Measurements from ENCODE around the gene ZNF575. TPM values are rescaled to one million over a fixed set of nuclear protein-coding genes. Genes with fewer than 3 reads are reported as not detected.

ZNF575 gene
- total RNA-seq, 1 donor from 2014 or later = 0.74 TPM

DNA sequence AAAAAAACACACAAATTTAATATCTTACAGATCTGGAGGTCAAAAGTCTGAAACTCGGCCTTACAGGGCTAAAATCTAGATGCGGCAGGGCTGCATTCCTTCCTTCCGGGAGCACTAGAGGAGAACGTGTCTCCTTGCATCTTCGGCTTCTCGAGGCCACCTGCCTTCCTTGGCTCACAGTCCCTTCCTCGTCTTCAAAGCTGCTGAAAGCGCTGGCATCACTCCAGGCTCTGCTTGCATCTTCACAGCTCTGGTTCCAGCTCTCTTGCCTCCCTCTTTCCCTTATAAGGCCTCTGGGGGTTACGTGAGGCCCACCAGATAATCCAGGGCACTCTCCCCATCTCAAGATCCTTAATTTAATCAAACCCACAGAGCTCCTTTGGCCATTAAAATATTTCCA is 31.8 kb downstream of the ZNF575 start:
- H3K36me3 Mint-ChIP-seq (ENCODE audit: insufficient read depth) = peaks cover 19% of the 10 kb centered on the region
- no peak overlapping the region for H3K27ac Mint-ChIP-seq
- no peaks in the 10 kb centered on the region for H3K27me3 Mint-ChIP-seq
- TF ChIP-seq, protein P1, sequence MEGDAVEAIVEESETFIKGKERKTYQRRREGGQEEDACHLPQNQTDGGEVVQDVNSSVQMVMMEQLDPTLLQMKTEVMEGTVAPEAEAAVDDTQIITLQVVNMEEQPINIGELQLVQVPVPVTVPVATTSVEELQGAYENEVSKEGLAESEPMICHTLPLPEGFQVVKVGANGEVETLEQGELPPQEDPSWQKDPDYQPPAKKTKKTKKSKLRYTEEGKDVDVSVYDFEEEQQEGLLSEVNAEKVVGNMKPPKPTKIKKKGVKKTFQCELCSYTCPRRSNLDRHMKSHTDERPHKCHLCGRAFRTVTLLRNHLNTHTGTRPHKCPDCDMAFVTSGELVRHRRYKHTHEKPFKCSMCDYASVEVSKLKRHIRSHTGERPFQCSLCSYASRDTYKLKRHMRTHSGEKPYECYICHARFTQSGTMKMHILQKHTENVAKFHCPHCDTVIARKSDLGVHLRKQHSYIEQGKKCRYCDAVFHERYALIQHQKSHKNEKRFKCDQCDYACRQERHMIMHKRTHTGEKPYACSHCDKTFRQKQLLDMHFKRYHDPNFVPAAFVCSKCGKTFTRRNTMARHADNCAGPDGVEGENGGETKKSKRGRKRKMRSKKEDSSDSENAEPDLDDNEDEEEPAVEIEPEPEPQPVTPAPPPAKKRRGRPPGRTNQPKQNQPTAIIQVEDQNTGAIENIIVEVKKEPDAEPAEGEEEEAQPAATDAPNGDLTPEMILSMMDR (IDR thresholded peaks at IDR 0.05; ENCODE audit: unreplicated experiment) = no peak
- H3K4me3 Mint-ChIP-seq (ENCODE audit: low read depth) = no peak overlapping the region
- DNase-seq (ENCODE audit: low spot score, unreplicated experiment) = no peak
- no peaks in the 10 kb centered on the region for H3K4me1 Mint-ChIP-seq (ENCODE audit: low read depth)
- H3K9me3 Mint-ChIP-seq (ENCODE audit: low read depth) = no peaks in the 10 kb centered on the region

DNA sequence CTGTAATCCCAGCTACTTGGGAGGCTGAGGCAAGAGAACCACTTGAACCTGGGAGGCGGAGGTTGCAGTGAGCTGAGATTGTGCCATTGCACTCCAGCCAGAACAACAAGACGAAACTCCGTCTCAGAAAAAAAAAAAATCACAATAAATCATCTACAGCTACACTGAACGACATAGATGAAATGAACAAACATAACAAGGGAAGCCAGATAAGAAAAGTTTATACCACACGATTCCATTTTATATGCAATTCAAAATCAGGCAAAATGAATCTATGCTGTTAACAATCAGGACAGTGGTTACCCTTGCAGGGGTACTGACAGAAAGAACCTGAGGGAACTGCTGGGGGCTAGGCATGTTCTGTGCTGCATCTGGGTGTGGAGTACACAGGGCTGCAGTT is 36.7 kb downstream of the ZNF575 start:
- Mint-ChIP-seq H3K27ac (no peak overlapping the region), H3K9me3 (ENCODE audit: low read depth) (no peaks in the 10 kb centered on the region), H3K4me1 (ENCODE audit: low read depth) (peaks cover 10% of the 10 kb centered on the region), H3K36me3 (ENCODE audit: insufficient read depth) (peaks cover 8% of the 10 kb centered on the region), H3K4me3 (ENCODE audit: low read depth) (no peak overlapping the region), H3K27me3 (no peaks in the 10 kb centered on the region)
- TF ChIP-seq, protein P1 (IDR thresholded peaks at IDR 0.05; ENCODE audit: unreplicated experiment) = no peak
- DNase-seq (ENCODE audit: low spot score, unreplicated experiment) = no peak

DNA sequence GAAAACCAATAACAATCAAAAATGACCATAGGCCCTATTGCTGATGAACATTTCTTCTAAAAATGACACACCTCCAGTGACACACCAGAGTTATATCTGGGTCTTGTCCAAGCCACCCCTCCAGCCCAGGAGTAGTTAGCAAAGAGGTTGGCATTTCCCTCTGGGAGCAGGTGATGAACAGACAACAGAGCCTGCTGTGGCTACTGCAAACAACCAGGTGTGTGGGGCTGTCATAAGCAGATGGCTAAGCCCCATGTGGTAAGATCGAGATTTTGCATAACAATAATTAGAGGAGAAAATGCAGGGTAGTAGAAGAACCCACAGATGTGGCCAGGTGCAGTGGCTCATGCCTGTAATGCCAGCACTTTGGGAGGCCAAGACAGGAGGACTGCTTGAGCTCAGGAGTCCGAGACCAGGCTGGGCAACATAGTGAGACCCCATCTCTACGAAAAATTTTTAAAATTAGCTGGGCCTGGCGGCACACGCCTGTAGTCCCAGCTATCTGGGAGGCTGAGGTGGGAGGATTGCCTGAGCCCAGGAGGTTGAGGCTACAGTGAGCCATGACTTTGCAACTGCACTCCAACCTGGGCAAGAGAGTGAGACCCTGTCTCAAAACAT is 37.3 kb downstream of the ZNF575 start:
- Mint-ChIP-seq H3K27me3 (no peaks in the 10 kb centered on the region), H3K36me3 (ENCODE audit: insufficient read depth) (peaks cover 6% of the 10 kb centered on the region), H3K9me3 (ENCODE audit: low read depth) (no peaks in the 10 kb centered on the region), H3K4me1 (ENCODE audit: low read depth) (peaks cover 13% of the 10 kb centered on the region), H3K27ac (no peak overlapping the region), H3K4me3 (ENCODE audit: low read depth) (no peak overlapping the region)
- TF ChIP-seq, protein P1 (IDR thresholded peaks at IDR 0.05; ENCODE audit: unreplicated experiment) = no peak
- no peak for DNase-seq (ENCODE audit: low spot score, unreplicated experiment)

DNA sequence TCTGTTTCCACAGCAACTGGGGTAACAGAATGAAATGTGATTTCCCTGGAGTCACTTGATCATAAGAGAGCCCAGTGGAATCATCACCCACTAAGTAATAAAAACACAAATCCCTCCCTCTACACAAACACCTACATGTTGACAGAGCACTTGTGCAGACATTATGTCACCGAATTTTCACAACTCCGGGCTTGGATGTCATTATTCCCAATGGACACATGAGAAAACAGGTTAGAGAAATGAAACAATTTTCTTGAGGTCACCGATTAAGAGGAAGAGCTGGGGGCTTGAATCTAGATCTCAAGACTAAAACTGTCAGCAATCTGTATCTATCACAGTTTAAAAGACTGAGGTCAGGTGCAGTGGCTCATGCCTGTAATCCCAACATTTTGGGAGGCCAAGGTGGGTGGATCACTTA is 39.2 kb downstream of the ZNF575 start:
- Mint-ChIP-seq H3K4me3 (ENCODE audit: low read depth) (no peak overlapping the region), H3K4me1 (ENCODE audit: low read depth) (peaks cover 19% of the 10 kb centered on the region), H3K27ac (peak overlapping the region; percentile 49), H3K36me3 (ENCODE audit: insufficient read depth) (peaks cover 5% of the 10 kb centered on the region), H3K27me3 (no peaks in the 10 kb centered on the region), H3K9me3 (ENCODE audit: low read depth) (no peaks in the 10 kb centered on the region)
- TF ChIP-seq, protein P1 (IDR thresholded peaks at IDR 0.05; ENCODE audit: unreplicated experiment) = no peak
- DNase-seq (ENCODE audit: low spot score, unreplicated experiment) = no peak

DNA sequence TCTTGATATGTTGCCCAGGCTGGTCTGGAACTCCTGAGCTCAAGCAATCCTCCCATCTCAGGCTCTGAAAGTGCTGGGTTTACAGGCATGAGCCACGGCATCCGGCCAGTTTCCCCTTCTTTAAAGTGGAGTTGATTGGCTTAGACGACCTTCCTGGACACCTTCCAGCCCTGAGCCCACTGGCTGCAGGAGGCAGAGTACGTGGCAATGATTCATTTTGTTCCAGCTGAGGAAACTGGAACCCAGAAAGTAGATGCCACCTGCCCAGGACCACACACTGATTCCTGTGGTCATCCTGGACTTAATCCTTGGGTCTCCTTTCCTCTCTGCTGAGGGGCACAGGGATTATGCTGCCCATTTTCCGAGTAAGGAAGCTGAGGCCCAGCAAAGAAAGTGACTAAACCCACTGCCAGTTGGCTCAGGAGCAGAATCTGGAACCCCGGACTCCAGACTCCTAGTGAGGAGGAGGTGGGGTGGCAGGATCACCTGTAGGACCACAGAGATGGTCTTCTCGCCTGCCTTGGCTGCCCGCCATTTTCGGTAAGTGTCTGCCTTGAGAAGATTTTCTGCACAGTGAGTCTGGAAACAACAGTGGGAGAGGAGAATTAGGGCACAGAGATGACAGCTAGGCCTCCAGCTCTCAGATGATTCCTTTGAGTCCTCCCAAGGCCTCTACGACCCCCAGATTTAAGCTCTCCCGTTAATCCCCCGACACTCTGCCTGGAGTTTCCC is 41.6 kb downstream of the ZNF575 start:
- peaks cover 23% of the 10 kb centered on the region for H3K4me1 Mint-ChIP-seq (ENCODE audit: low read depth)

More for the DNA sequence above, 41.6 kb downstream of the ZNF575 start:
- Mint-ChIP-seq H3K4me3 (ENCODE audit: low read depth) (peak overlapping the region; percentile 91), H3K9me3 (ENCODE audit: low read depth) (no peaks in the 10 kb centered on the region), H3K36me3 (ENCODE audit: insufficient read depth) (peaks cover 5% of the 10 kb centered on the region), H3K27ac (peak overlapping the region; percentile 96), H3K27me3 (no peaks in the 10 kb centered on the region)
- DNase-seq (ENCODE audit: low spot score, unreplicated experiment) = no peak
- TF ChIP-seq, protein P1 (IDR thresholded peaks at IDR 0.05; ENCODE audit: unreplicated experiment) = no peak

Measured in progenitor cell of endocrine pancreas (in vitro differentiated cells).